Left lung (tissue), 10 donors: ENCODE results near the gene ZHX3. TPM values are rescaled to one million over a fixed set of nuclear protein-coding genes. Genes with fewer than 3 reads are reported as not detected.

ENCODE experiments used
- ATAC-seq: fragments of 200-7000 bp; cut with Tn5 transposase; one replicate; pipeline ENCODE4 v1.9.1; 2020; ENCODE audit warnings: moderate library complexity
- DNase-seq, 4 donors: peaks; one replicate each; pipeline ENCODE4 v3.0.0-alpha.2; 2013 to 2020
- H3K27ac ChIP-seq, 2 donors: fragments of 200-600 bp; sonication (generic) in 1 of 2; one replicate each; pipeline versions ENCODE4 v1.5.0 to v1.8.0; 2020 to 2021
- H3K27me3 ChIP-seq, 2 donors: fragments of 200-600 bp; sonication (generic) in 1 of 2; one replicate each; pipeline versions ENCODE4 v1.5.0 to v1.8.0; 2020 to 2021
- H3K36me3 ChIP-seq, 2 donors: fragments of 200-600 bp; sonication (generic) in 1 of 2; one replicate each; pipeline versions ENCODE4 v1.5.0 to v1.8.0; 2020 to 2021
- H3K4me1 ChIP-seq, 2 donors: fragments of 200-600 bp; one replicate each; pipeline ENCODE4 v1.8.0; 2021
- H3K4me3 ChIP-seq, 2 donors: fragments of 200-600 bp; sonication (generic) in 1 of 2; one replicate each; pipeline versions ENCODE4 v1.5.0 to v1.8.0; 2020 to 2021; ENCODE audit warnings: mild to moderate bottlenecking in 1 of 2
- H3K9me3 ChIP-seq, 2 donors: fragments of 200-600 bp; sonication (generic) in 1 of 2; one replicate each; pipeline versions ENCODE4 v1.5.0 to v1.8.0; 2020 to 2021
- CTCF ChIP-seq, 2 donors: fragments of 200-600 bp; sonication (generic) in 1 of 2; IDR thresholded peaks; one replicate each; pipeline versions ENCODE4 v1.5.0 to v1.8.0; 2021; ENCODE audit warnings: antibody characterized with exemption in 2 of 2
- intact Hi-C, 2 donors: fragments of 100-400 bp; cut with DNase I; formaldehyde crosslinking; loops; one replicate each; pipeline versions ENCODE4 v1.11.2 to v1.14.2; 2022
- polyA plus RNA-seq, 6 donors: library from polyadenylated mRNA; unstranded; fragments of 120-200 nt; gene quantifications; one replicate each; pipeline ENCODE4 v1.2.1, GENCODE V29; 2013; ENCODE audit not compliant: insufficient read length in 6 of 6
- total RNA-seq, 2 donors: library from RNA; stranded (reverse); fragmentation: NEBNext Ultra II Directional; extraction: Animal tissue kit (Norgen Biotek cat#: 25700); gene quantifications; one replicate each; pipeline ENCODE4 v1.2.1, GENCODE V29; 2021
- donor health status: DM: no; HTN: yes; CAD: no.
- donor health status: DM: no; HTN: no; CAD: no.

The ZHX3 gene
- total and polyA plus RNA-seq, 8 donors = 8.1 to 47.9 (median 11.2) TPM

- Histone ChIP-seq H3K4me1 (peaks cover 14 to 26% of the 10 kb centered on the region in 2 donors), H3K27ac (peak overlapping the region; percentile 33 to 61), H3K36me3 (no peaks in the 10 kb centered on the region), H3K27me3 (no peaks in the 10 kb centered on the region), H3K4me3 (no peak overlapping the region), H3K9me3 (no peaks in the 10 kb centered on the region)
- intact Hi-C loops = no loop called here
- no peak for TF ChIP-seq CTCF (IDR thresholded peaks at IDR 0.05)
- ATAC-seq (no peak), DNase-seq (no peak)
Observed at GRCh38 chr20:41234041-41234440, 83.5 kb downstream of the ZHX3 start.

GRCh38 chr20:41232973-41233926, 84.3 kb downstream of the ZHX3 start:
- H3K9me3 ChIP-seq = no peaks in the 10 kb centered on the region
- TF ChIP-seq CTCF (IDR thresholded peaks at IDR 0.05) = no peak
- H3K27me3 ChIP-seq = no peaks in the 10 kb centered on the region
- H3K36me3 ChIP-seq = no peaks in the 10 kb centered on the region
- peaks cover 14 to 26% of the 10 kb centered on the region in 2 donors for H3K4me1 ChIP-seq
- intact Hi-C loops = no loop called here
- ATAC-seq (peak; percentile 47), DNase-seq (no peak)
- H3K27ac ChIP-seq = peak overlapping the region; percentile 33 to 61
- H3K4me3 ChIP-seq = no peak overlapping the region

GRCh38 chr20:41231136-41231535, 86.4 kb downstream of the ZHX3 start:
- Histone ChIP-seq H3K4me3 (no peak overlapping the region), H3K9me3 (no peaks in the 10 kb centered on the region), H3K27me3 (no peaks in the 10 kb centered on the region), H3K36me3 (no peaks in the 10 kb centered on the region), H3K4me1 (peaks cover 14 to 26% of the 10 kb centered on the region in 2 donors), H3K27ac (no peak overlapping the region)
- intact Hi-C loops = no loop called here
- ATAC-seq = no peak
- no peak for TF ChIP-seq CTCF (IDR thresholded peaks at IDR 0.05)
- no peak for DNase-seq

GRCh38 chr20:41230136-41230535, 87.4 kb downstream of the ZHX3 start:
- no peaks in the 10 kb centered on the region for H3K9me3 ChIP-seq
- no peaks in the 10 kb centered on the region for H3K36me3 ChIP-seq
- intact Hi-C loops = no loop called here
- H3K27ac ChIP-seq = no peak overlapping the region
- no peak overlapping the region for H3K4me3 ChIP-seq
- TF ChIP-seq CTCF (IDR thresholded peaks at IDR 0.05) = no peak
- peaks cover 14 to 26% of the 10 kb centered on the region in 2 donors for H3K4me1 ChIP-seq
- DNase-seq (no peak), ATAC-seq (no peak)
- no peaks in the 10 kb centered on the region for H3K27me3 ChIP-seq

- ATAC-seq (no peak), DNase-seq (no peak)
- no peaks in the 10 kb centered on the region for H3K27me3 ChIP-seq
- intact Hi-C loops = loop anchor here in 1 of 2 donors (10.0 kb wide), 1 partner anchor 54 kb away; no protein-coding TSS in a partner anchor
- H3K27ac ChIP-seq = no peak overlapping the region
- no peak overlapping the region for H3K4me3 ChIP-seq
- no peaks in the 10 kb centered on the region for H3K9me3 ChIP-seq
- peaks cover 9 to 26% of the 10 kb centered on the region in 2 donors for H3K4me1 ChIP-seq
- H3K36me3 ChIP-seq = no peaks in the 10 kb centered on the region
- TF ChIP-seq CTCF (IDR thresholded peaks at IDR 0.05) = no peak
Observed at GRCh38 chr20:41229259-41229658, 88.3 kb downstream of the ZHX3 start.
